Medulla oblongata (tissue), 1 donor: ENCODE data around the gene IFFO2.
A peak's percentile ranks its signal among the peaks of the same experiment; 100 is the strongest.

ENCODE experiments used
- DNase-seq: peaks from one replicate; pipeline ENCODE4 v3.0.0-alpha.2; 2015; ENCODE audit errors: extremely low spot score

Gene IFFO2

GRCh38 chr1:18919197-18919905 lies 37.1 kb downstream of the IFFO2 start:
- DNase-seq, result no peak

DNA sequence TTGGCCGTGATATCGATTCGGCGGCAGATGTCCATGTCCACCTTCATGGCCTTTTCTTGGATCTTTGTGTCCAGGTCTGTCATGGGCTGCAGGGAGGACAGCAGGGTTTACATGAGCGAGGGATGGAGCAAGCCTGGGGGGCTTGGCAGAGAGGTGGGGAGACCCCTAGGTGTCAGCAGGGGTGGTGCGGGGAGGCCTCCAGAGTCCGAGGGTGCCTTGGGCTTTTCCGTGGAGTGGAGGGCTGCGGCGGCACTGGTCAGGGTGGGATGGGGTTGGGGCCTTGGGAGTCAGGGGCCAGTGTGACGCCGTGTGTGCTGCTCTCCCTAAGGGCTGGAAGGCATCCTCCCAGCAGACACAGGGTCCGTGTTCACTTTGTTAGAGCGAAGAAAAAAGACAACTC lies 38.1 kb downstream of the IFFO2 start:
- no peak for DNase-seq

DNA sequence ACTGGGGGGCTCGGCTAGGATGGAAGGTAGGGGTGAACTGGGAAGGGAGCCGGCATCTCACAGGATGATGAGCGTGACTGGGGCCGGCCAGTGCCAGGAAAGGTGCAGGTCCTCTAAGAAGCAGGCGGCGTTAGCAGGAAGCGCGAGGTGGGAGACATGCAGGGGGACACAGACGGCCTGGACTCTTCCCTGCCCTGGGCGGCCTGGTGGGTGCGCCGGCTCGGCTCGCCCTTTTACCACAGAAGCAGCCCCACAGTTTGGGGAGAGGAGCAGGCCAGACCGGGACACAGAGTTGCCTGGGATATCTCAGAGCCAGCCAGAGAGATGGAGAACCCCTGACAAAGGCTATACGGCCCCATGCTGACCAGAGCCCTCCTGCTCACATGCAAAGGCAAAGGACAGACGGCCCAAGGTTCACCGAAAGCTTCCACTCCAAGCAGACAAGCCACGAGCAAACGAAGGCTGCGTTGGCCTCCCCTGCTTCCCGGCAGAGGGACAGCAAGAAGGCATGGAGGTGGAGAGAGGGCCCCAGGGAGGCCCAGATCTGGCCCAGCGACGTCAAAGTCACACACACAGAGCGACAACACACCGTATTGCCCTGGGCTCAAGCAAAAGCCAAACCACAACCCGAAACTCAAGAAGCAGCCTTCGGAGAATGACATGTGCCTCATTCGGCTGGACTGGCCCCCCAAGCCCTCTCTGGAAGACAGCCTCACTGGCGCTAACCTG lies 39.2 kb downstream of the IFFO2 start:
- no peak for DNase-seq

- DNase-seq, result no peak
These were observed 41.1 kb downstream of the IFFO2 start for GRCh38 chr1:18915341-18915740.

GRCh38 chr1:18913065-18913835 lies 43.2 kb downstream of the IFFO2 start:
- DNase-seq, result peak; percentile 87

DNA sequence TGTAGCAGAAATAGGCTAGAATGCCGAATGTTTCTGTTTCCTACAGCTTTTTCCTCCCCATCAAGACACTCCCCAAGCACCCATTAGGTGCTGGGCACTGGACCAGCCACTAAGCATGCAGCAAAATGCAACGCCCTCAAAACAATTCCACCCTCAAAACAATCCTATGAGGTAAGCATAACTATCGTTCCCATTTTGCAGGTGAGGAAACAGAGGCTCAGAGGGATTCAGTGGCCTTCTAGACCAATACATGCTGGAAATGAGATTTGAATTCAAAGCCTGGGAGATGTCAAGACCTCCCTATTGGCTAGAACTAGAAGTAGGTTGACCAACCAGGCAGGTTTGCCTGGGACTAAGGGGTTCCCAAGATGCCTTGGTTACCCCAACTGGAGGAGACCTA lies 43.9 kb downstream of the IFFO2 start:
- no peak for DNase-seq

GRCh38 chr1:18908911-18909771 lies 47.3 kb downstream of the IFFO2 start:
- no peak for DNase-seq

GRCh38 chr1:18907917-18908845 lies 48.3 kb downstream of the IFFO2 start:
- no peak for DNase-seq

DNA sequence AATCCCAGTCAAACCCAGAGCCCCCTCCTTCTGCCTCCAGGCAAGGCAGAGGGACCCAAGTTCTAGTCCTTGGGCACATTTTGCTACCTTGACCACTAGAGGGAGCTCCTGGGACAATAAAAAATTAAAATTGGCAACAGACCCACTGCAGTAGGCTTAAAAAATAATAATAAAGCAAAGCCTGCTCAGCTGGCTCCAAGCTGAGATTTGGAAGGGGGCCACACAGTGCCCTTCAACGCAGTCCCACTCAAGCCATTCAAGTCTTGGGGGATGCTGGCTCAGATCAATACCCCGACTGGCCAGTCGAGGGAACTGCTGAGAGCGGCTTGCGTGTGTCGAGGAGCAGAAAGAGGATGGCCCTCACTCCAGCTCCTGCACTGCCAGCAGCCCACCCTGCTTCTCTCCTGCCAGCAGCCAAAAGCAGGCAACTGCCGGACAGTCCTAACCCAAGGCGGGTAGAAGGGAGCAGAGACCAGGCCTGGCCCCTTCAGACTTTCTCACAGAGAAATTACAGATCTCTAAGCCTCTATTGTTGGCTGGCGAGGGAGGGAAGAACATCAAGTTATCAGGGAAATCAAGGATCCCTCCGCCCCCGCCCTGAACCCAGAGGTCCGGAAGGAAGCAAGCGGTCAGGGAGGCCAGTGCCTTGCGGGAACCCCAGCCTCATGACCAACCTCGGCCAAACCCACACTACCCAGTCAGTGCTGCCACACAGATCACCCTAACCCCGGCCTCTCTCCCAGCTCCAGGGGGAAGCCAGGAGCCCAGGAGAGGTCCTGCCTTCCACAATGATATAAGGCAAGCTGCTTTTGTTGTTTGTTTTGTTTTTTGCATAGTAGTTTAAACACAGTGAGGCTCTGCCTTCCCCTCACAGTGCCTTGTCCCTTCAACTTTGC lies 49.2 kb downstream of the IFFO2 start:
- peak; percentile 86 for DNase-seq

- no peak for DNase-seq
These were observed 53.2 kb downstream of the IFFO2 start for GRCh38 chr1:18903291-18903756.

DNA sequence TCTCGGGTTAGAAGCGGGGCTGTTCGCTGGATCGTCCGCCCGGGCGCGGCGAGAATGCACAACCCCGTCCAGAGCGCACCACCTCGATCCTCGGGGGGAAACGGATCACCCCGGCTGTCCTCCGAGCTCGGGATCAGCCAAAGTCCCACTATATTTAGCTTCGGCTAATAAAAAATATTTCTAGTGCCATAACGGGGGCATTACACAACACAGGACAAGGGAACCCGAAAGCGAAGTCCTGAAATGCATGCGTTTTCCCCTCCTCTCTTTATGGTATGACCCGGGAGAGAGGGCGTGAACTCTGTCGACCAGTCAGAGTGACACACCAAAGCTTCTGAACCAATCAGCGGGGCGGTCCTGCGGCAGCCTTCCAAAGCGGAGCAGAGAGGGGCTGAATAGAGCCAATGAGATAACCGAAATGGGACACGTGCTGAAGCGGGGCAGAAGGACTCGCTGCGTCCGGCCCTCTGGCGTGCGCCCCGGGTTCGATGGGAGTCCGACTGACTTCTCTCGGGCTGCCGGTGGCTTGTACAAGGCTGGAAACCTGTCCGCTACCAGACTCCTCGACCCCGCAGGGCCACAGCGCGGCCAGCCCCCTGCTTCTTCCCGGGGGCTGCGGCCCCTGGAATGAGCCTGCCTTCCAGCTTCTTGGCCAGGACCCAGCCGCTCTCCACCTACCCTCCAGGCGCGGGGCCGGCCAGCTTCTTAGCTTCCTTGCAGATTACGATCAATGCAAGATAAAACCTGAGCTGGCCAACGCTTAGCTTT lies 53.8 kb downstream of the IFFO2 start, which contains the start of gene ALDH4A1:
Gene ALDH4A1, minus strand, starts transcription at position 33 of the 768 bp plus-strand sequence. Its CDS starts 32 bp downstream, at position 1.
- peak; percentile 98 for DNase-seq

DNA sequence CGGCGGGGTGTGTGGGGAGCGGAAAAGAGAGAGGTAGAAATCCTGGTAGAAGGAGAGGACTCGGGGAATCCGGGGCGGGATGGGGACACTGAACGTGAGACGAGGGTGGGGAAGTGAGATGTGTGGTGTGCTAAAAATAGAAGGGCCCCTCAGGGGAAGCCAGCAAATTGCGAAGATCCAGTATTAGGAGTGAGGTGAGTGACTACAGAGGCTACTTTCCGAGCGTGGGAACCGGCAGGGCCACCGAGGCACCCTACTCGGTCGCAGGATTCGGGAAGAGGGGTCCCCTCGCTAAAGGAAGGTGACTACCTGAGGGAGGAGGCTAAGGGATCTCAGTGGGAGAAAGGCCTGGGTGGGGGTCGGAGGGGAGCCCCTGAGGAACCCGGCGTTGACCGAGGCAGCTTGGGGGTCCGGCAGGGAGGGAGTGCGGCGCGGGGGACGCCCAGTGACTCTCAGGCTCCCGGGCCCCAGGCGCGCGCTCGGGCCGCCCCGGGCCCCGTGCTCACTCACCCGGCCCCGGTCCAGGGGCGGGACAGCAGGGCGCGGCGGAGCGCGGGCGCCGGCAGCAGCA lies 54.4 kb downstream of the IFFO2 start:
- no peak for DNase-seq

DNA sequence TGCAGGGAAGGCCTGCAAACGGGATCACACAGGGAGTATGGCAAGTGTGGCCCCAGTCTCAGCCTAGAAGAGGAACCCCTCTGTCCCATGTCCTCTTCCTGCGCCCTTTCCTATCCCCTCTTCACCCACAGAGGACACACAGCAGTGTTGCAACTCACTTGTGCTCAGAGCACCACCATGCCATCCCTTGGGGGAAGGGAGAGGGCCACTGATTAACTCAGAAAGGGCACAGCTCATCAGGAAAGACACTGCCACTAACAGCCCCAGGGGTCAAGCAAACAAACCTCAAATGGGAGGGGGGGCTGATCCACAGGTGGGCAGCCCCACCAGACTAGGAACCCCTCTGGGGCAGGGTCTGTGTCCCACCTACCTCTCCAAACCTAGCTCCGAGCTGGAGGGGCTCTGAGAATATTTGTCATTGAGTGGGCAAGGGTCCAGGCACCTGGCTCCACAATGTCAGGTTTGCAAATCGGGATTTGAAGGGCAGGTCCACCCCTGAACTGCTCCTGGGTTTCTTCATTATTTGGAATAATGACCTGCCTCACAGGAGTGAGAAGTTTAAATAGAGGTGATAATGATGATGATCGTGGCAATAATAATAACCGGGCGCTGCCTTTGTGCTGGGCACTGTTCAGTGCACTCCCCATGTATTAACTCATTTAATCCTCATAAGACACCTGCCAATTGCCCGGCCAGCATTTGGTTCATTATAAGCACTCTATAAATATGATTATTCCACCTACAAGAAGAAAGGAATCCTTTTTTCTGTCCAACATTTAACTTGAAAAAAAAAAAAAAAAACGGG lies 55.1 kb downstream of the IFFO2 start:
- no peak for DNase-seq

DNA sequence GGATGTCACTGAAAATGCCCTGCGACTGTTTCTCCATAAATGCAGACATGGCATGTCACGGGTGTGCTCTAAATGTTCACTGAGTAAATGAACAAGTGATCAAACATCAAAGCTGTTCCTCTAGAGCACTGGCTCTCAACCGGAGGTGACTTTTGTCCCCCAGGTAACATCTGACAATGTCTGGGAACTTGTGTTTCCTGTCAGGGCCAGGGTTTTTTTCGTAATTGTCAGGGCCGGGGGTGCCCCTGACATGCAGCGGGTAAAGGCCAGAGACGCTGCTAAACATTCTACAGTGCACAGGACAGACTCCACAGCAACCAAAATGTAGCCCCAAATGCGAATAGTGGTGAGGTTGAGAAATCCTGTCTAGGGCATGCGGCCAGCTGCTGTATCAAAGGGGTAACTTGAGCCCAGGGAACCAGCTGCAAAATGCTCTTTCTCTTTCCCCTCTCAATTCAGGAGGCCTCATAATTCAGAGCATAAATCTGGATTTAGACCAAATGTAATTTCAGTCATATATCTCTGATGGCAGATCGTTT lies 56.1 kb downstream of the IFFO2 start:
- DNase-seq, result no peak

- DNase-seq, result no peak
These were observed 57.0 kb downstream of the IFFO2 start for GRCh38 chr1:18899363-18900049.

DNA sequence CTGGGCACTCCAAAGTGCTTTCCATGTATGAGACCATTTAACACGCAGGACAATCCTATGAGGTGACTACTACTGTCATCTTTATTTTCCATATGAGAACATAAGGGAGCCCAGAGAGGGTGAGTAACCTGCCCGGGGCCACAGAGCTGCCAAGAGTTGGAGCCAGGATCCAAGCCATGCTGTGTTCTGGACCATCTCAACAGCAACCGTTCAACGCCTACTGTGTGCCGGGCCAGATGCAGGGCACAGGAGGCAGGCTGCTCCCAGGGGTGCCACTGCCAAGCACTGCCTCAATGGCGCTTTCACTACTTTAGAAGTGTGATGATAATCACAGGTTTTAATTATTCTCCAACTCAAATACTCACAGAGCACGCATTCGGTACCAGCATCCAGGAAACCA lies 57.9 kb downstream of the IFFO2 start:
- no peak for DNase-seq
